BE2C (cell line): Measurements from ENCODE around the gene SLC20A1.
"Not testable (repeated sequence)": the region's sequence is repeated elsewhere in the genome, so short reads cannot be mapped to it uniquely, and the experiment has no call there.

ENCODE experiments used
- DNase-seq: peaks from one replicate; pipeline ENCODE4 v3.0.0-alpha.2; 2020
- H3K27me3 ChIP-seq: fragments of 250-450 bp; sonication (Bioruptor Pico); 2 replicates; pipeline ENCODE4 v1.5.1; 2020; ENCODE audit warnings: mild to moderate bottlenecking
- H3K36me3 ChIP-seq: fragments of 250-450 bp; sonication (Bioruptor Pico); 2 replicates; pipeline ENCODE4 v1.5.1; 2020; ENCODE audit warnings: mild to moderate bottlenecking
- H3K4me1 ChIP-seq: fragments of 250-450 bp; sonication (Bioruptor Pico); 2 replicates; pipeline ENCODE4 v1.5.1; 2020
- H3K4me3 ChIP-seq: 2 replicates; pipeline ENCODE4 v1.5.1; 2011; ENCODE audit warnings: low read depth, low read length
- H3K9me3 ChIP-seq: fragments of 250-450 bp; sonication (Bioruptor Pico); 2 replicates; pipeline ENCODE4 v1.5.1; 2020
- TF ChIP-seq, protein P1 (sequence below): IDR thresholded peaks from 2 replicates; pipeline ENCODE4 v1.5.1; 2012; ENCODE audit warnings: mild to moderate bottlenecking, low read depth, low read length

Gene SLC20A1

DNA sequence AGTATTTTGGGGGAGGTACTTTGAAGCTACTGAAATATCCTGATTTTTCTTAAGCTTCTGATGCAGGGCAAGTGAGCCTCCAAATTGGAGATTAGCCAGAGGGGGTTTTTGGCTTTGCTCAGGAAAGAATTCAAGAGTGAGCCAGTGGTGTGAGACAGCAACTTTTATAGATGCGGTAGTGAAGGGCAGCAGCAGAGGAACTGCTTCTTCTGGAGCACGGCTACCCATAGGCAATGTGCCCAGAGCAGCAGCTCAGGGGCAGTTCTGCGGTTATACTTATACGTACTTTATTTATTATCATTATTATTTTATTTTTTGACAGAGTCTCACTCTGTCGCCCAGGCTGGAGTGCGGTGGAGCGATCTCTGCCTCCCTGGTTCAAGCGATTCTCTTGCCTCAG lies 55.3 kb downstream of the SLC20A1 start:
- TF ChIP-seq, protein P1, sequence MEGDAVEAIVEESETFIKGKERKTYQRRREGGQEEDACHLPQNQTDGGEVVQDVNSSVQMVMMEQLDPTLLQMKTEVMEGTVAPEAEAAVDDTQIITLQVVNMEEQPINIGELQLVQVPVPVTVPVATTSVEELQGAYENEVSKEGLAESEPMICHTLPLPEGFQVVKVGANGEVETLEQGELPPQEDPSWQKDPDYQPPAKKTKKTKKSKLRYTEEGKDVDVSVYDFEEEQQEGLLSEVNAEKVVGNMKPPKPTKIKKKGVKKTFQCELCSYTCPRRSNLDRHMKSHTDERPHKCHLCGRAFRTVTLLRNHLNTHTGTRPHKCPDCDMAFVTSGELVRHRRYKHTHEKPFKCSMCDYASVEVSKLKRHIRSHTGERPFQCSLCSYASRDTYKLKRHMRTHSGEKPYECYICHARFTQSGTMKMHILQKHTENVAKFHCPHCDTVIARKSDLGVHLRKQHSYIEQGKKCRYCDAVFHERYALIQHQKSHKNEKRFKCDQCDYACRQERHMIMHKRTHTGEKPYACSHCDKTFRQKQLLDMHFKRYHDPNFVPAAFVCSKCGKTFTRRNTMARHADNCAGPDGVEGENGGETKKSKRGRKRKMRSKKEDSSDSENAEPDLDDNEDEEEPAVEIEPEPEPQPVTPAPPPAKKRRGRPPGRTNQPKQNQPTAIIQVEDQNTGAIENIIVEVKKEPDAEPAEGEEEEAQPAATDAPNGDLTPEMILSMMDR, result no peak

DNA sequence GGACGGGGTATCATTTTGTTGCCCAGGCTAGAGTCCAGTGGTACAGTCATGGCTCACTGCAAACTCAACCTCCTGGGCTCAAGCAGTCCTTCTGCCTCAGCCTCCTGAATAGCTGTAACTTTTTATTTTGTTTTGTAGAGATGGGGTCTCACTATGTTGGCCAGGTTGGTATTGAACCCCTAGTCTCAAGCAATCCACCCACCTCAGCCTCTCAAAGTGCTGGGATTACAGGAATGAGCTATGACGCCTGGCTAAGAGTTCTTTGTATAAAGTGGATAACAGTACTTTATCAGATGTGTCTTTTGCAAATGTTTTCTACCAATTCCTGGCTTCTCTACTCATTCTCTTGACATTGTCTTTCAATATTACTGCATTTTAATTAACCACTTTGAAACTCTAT lies 57.9 kb downstream of the SLC20A1 start:
- H3K27me3 ChIP-seq, result no peaks in the 10 kb centered on the region
- H3K4me1 ChIP-seq, result no peaks in the 10 kb centered on the region

More for the DNA sequence above, 55.3 kb downstream of the SLC20A1 start:
- no peaks in the 10 kb centered on the region for H3K27me3 ChIP-seq
- H3K36me3 ChIP-seq, result no peaks in the 10 kb centered on the region
- H3K9me3 ChIP-seq, result no peaks in the 10 kb centered on the region
- H3K4me3 ChIP-seq, result no peak overlapping the region
- H3K4me1 ChIP-seq, result no peaks in the 10 kb centered on the region
- DNase-seq, result no peak

DNA sequence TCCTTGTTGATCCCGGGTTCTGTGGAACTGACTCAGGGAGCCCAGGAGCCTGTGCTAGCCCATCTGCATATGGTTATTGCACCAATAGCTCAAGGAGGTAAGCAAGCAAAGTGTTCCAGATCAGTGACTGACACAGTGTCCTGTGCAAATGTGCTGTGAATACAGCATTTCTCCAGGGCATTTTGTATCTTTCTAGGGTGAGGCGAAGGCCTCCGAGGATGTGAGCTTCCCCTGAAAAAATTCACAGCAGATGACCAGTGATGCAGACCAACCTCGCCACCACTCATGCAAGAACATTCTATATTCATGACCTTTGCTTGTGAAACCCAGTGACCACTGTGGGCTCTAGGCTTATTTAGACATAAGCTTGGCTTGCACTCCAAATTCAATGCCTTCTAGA lies 59.8 kb downstream of the SLC20A1 start:
- Histone ChIP-seq H3K36me3 (no peaks in the 10 kb centered on the region), H3K9me3 (no peaks in the 10 kb centered on the region), H3K4me3 (no peak overlapping the region), H3K27me3 (no peaks in the 10 kb centered on the region), H3K4me1 (no peaks in the 10 kb centered on the region)
- TF ChIP-seq, protein P1, result no peak
- DNase-seq, result no peak

More for the DNA sequence above, 57.9 kb downstream of the SLC20A1 start:
- Histone ChIP-seq H3K36me3 (no peaks in the 10 kb centered on the region), H3K4me3 (no peak overlapping the region), H3K9me3 (no peaks in the 10 kb centered on the region)
- DNase-seq, result no peak
- TF ChIP-seq, protein P1, result no peak

DNA sequence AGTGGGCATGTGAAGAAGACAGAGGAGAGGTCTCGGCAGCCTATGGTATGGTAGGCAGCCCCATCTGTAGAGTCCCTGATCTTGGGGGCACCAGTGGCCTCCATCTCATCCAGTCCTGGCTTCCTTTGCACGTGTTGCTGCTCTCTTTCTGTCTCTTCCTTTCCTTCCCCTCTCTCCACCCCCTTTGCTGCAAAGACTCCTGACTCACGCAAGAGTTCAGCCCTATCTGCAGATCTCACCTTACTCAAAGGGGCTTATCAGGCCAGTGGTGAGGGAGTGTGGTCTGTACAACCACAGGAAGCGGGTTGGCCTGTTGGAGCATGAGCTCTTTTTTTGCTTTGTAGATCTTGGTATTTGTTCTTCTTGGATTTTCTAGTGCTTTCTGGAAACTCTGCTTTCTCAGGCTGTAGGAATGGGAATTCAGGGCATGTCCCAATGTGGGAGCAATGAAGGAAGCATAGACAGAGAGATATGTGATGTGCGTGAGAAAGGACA lies 60.5 kb downstream of the SLC20A1 start:
- TF ChIP-seq, protein P1, result no peak
- Histone ChIP-seq H3K36me3 (no peaks in the 10 kb centered on the region), H3K9me3 (no peaks in the 10 kb centered on the region), H3K4me1 (no peaks in the 10 kb centered on the region), H3K4me3 (no peak overlapping the region), H3K27me3 (no peaks in the 10 kb centered on the region)
- no peak for DNase-seq

DNA sequence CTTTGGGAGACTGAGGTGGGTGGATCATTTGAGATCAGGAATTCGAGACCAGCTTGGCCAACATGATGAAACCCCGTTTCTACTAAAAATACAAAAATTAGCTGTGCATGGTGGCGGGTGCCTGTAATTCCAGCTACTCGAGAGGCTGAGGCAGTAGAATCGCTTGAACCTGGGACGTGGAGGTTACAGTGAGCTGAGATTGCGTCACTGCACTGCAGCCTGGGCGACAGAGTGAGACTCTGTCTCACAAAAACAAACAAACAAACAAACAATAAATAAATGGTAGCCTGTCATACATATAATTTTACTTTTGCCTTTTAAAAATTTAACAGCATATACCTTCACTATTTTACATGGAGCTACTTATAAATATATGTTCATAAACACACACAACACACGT lies 61.2 kb downstream of the SLC20A1 start:
- not testable (repeated sequence) for H3K4me3 ChIP-seq, DNase-seq, H3K4me1 ChIP-seq, H3K9me3 ChIP-seq, H3K27me3 ChIP-seq, H3K36me3 ChIP-seq

DNA sequence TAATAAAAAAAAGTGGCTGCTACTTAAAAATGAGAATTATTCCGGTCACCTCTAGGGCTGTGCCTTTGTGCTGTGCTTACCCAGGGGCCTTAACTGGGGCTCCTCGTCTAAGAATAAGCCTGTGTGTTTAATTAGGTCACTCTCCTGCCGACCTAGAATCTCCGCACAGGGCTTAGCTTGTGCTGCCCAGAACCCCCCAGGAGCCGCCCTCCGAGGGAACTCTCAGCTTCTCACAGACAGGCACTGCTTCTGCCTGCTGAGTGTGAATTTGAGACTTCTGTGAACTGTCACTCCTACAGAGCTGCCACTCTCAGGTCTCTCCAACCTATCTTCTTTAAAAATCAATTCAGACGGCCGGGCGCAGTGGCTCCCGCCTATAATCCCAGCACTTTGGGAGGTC lies 63.2 kb downstream of the SLC20A1 start:
- H3K4me3 ChIP-seq, result no peak overlapping the region
- no peaks in the 10 kb centered on the region for H3K36me3 ChIP-seq
- TF ChIP-seq, protein P1, result no peak
- no peaks in the 10 kb centered on the region for H3K4me1 ChIP-seq
- no peaks in the 10 kb centered on the region for H3K9me3 ChIP-seq
- H3K27me3 ChIP-seq, result no peaks in the 10 kb centered on the region
- DNase-seq, result no peak

DNA sequence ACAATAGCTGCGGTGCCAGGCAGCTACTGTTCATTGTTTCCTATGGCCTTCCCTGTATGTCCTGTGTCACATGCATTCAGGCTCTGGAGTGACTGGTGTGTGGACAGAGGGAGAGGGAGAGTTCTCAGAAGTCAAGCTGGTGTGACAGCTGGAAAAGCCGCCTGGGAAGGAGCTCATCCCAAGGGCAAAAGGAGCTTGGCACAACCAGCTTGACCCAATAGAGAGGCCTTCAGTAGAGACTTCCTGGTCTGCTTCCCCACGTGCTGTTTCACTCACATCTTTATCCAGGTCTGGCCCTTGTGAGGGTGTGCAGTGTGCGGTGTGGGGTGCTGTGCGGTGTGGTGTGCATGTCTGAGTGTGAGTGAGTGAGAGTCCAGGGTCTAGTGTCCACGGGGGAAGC lies 64.0 kb downstream of the SLC20A1 start:
- Histone ChIP-seq H3K36me3 (no peaks in the 10 kb centered on the region), H3K4me1 (no peaks in the 10 kb centered on the region), H3K27me3 (no peaks in the 10 kb centered on the region), H3K4me3 (no peak overlapping the region), H3K9me3 (no peaks in the 10 kb centered on the region)
- TF ChIP-seq, protein P1, result no peak
- DNase-seq, result no peak
